IPS DF 6.9 (cell line): ENCODE data around the gene TUBGCP2.
"Not testable (repeated sequence)": the region's sequence is repeated elsewhere in the genome, so short reads cannot be mapped to it uniquely, and the experiment has no call there.

Source experiments
- DNase-seq: peaks from one replicate; pipeline ENCODE4 v3.0.0-alpha.2; 2013; ENCODE audit warnings: low read depth, low spot score
- H3K27ac ChIP-seq: one replicate; pipeline ENCODE4 v1.5.1; 2013; ENCODE audit warnings: low read length, control low read depth
- H3K27me3 ChIP-seq: 2 replicates; pipeline ENCODE4 v1.6.1; 2013; ENCODE audit warnings: mild to moderate bottlenecking, low read length; ENCODE audit not compliant: control insufficient read depth, insufficient read depth
- H3K36me3 ChIP-seq: 2 replicates; pipeline ENCODE4 v1.6.1; 2013; ENCODE audit warnings: low read length; ENCODE audit not compliant: control insufficient read depth, insufficient read depth
- H3K4me1 ChIP-seq: 2 replicates; pipeline ENCODE4 v1.6.1; 2013; ENCODE audit warnings: low read length; ENCODE audit not compliant: control insufficient read depth, insufficient read depth
- H3K4me3 ChIP-seq: 2 replicates; pipeline ENCODE4 v1.5.1; 2013; ENCODE audit warnings: mild to moderate bottlenecking, low read length
- H3K9me3 ChIP-seq: 2 replicates; pipeline ENCODE4 v1.6.1; 2013; ENCODE audit warnings: low read length, inconsistent platforms; ENCODE audit not compliant: control insufficient read depth, insufficient read depth
- WGBS: extraction: QIAGEN DNeasy Blood & Tissue Kit; methylation state at CpG from one replicate; pipeline ENCODE4 v1.1.7; 2013; ENCODE audit warnings: mixed read lengths, missing lambda C conversion rate; ENCODE audit not compliant: insufficient read length, insufficient coverage; 5-methylcytosine and 5-hydroxymethylcytosine counted together

Gene TUBGCP2

GRCh38 chr10:133236401-133237240, 72.1 kb downstream of the TUBGCP2 start:
- H3K4me3 ChIP-seq: peak overlapping the region; percentile 37; the same call in 1 of the 2 replicates
- H3K9me3 ChIP-seq: no peaks in the 10 kb centered on the region
- H3K4me1 ChIP-seq: peaks cover 9% of the 10 kb centered on the region

DNA sequence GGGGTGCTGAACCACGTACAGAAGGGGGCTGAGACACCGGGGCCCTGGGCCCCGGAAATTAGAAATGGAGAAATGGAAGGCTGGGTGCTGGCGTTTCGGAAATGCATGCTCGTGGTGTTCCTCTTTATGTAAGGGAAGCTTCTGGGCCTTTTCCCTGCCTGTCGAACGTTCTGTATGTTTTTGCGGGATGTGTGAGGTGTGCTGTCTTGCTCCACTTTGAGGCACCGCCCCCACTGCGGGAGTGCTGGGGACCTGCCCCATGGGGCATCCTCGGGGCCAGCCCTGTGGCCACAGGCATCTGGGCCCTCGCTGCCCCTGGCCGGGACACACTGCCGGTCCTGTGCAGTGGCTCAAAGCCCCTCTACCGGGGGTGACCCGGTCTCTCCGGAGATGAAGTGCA, 72.7 kb downstream of the TUBGCP2 start:
- no CpG with 5 or more reads among the region's 18 CpGs for WGBS
- H3K9me3 ChIP-seq: no peaks in the 10 kb centered on the region
- H3K27me3 ChIP-seq: peaks cover 15% of the 10 kb centered on the region
- H3K4me1 ChIP-seq: peaks cover 9% of the 10 kb centered on the region
- DNase-seq: no peak
- H3K4me3 ChIP-seq: peak overlapping the region; percentile 2; the same call in 1 of the 2 replicates
- no peaks in the 10 kb centered on the region for H3K36me3 ChIP-seq
- H3K27ac ChIP-seq: no peak overlapping the region

More at GRCh38 chr10:133236401-133237240, 72.1 kb downstream of the TUBGCP2 start:
- Histone ChIP-seq H3K36me3 (no peaks in the 10 kb centered on the region), H3K27me3 (peaks cover 15% of the 10 kb centered on the region), H3K27ac (no peak overlapping the region)
- DNase-seq: no peak
- WGBS: no CpG with 5 or more reads among the region's 103 CpGs

DNA sequence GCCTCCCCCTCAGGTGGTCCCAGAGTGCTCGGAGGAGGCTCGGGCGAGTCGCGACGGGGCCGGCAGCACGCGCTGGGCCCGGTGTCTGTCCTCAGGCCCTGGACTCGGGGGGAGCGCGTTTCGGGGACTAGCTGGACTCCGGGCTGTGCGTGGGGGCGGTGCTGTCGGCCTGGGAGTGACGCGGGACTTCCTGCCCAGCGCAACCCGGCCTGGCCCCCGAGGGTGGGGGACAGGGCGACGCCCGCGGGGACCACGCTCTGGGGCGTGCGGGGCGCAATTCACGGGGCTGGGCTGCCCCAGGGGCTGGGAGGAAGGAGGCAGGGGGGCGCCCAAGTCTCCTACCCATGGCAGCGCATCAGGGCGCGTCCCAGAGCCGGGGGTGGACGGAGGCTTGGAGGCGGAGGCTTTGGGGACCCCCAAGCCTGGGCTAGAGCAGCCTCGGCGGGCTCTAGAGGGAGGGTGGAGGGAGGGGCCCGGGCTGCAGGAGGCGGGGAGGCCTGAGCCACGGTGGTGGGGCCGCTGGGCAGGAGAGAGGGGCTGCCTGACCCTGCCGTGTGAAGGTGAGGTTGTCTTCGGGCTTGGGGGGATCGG, 73.3 kb downstream of the TUBGCP2 start:
- Histone ChIP-seq H3K4me1 (peaks cover 9% of the 10 kb centered on the region), H3K27ac (no peak overlapping the region), H3K9me3 (no peaks in the 10 kb centered on the region), H3K4me3 (peak overlapping the region; percentile 17; the same call in 1 of the 2 replicates), H3K27me3 (peaks cover 15% of the 10 kb centered on the region), H3K36me3 (no peaks in the 10 kb centered on the region)
- no peak for DNase-seq
- no CpG with 5 or more reads among the region's 48 CpGs for WGBS

DNA sequence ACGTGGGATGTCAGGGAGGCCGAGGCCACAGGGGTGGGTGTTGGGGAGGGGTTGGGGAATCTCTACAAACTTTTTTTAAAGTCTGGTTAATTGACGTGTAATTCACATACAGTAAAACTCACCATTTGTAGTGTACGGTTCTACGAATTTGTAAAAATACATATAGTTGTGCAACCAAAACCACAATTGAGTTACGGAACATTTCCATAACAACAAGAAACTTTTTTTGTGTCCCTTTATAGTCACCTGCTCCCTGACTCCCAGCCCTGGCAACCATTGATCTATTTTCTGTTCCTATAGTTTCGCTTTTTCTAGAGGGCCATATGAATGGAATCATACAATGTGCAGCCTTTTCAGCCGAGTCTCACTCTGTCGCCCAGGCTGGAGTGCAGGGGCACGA, 73.9 kb downstream of the TUBGCP2 start:
- peaks cover 15% of the 10 kb centered on the region for H3K27me3 ChIP-seq
- no CpG with 5 or more reads among the region's 10 CpGs for WGBS
- H3K27ac ChIP-seq, DNase-seq, H3K4me1 ChIP-seq, H3K36me3 ChIP-seq, H3K4me3 ChIP-seq, H3K9me3 ChIP-seq: not testable (repeated sequence)

DNA sequence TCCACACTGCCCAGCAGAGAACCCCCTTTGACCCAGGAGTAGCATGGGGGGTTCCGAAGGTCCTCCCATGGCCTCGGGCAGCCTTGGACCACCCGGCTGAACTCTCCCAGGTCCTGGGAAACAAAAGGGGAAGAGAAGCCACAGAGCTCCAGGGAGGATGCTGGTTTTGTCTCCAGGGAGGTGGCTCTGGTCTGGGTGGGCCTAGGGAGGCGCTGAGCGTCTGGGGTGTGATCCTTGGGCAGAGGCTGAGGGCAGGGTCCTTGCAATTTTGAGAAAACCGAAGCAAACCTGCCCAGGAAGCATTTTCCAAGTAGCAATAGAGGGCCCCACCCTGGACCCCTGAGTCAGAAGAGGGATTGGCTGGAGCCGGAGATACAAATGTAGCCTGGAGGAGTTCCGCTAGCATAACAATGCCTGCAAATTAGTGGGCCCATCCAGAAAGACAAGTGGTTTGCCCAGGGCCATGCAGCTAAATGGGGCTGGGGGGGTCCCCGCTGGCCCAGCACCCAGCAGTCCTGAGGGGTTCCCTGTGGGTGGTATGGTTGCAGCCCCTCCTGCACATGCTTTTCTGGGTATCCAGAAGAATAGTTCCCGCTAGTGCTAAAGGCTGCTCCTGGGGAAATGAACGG, 76.6 kb downstream of the TUBGCP2 start:
- Histone ChIP-seq H3K4me1 (peaks cover 8% of the 10 kb centered on the region), H3K9me3 (no peaks in the 10 kb centered on the region), H3K4me3 (no peak overlapping the region), H3K27me3 (peaks cover 13% of the 10 kb centered on the region; the same call in 1 of the 2 replicates), H3K36me3 (no peaks in the 10 kb centered on the region), H3K27ac (no peak overlapping the region)
- no peak for DNase-seq
- no CpG with 5 or more reads among the region's 11 CpGs for WGBS

DNA sequence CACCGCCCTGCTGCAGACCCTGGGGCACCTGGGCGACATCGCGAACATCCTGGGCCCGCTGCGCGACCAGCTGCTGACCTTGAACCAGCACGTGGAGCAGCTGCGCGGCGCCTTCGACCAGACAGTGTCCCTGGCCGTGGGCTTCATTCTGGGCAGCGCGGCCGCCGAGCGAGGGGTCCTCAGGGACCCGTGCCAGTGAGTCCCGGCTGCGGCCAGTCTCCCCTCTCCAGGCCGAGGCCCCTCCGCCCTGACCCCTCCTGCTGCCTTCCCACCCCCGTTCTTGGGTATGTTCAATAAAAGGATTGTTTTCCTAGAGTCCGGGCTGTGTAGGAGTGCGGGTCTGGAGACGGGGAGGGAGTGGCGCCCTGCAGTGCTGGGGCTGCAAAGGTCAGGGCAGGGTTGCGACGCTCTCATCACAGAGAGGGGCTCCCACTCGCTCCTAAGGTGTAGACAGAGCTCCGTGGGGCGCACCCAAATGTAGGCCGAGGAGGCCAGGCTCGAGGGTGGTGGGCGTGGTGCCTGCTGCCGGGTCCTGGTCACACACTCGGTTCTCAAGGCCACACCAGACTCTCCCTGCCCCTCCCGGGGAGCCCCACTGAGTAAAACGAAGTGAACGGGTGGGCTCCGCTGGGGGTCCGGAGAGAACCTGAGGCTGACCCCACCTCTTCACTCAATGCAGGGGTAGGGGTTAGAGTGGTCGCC, 77.3 kb downstream of the TUBGCP2 start:
- no CpG with 5 or more reads among the region's 44 CpGs for WGBS
- H3K4me1 ChIP-seq: peaks cover 7% of the 10 kb centered on the region
- no peaks in the 10 kb centered on the region for H3K9me3 ChIP-seq
- DNase-seq: no peak
- peaks cover 10% of the 10 kb centered on the region; the same call in 1 of the 2 replicates for H3K27me3 ChIP-seq
- H3K27ac ChIP-seq: no peak overlapping the region
- H3K4me3 ChIP-seq: no peak overlapping the region
- H3K36me3 ChIP-seq: no peaks in the 10 kb centered on the region

- Histone ChIP-seq H3K4me1 (peaks cover 6% of the 10 kb centered on the region), H3K27ac (no peak overlapping the region), H3K4me3 (peak overlapping the region; percentile 32; the same call in 1 of the 2 replicates), H3K27me3 (peaks cover 6% of the 10 kb centered on the region; the same call in 1 of the 2 replicates), H3K36me3 (no peaks in the 10 kb centered on the region), H3K9me3 (no peaks in the 10 kb centered on the region)
- WGBS: no CpG with 5 or more reads among the region's 122 CpGs
- DNase-seq: no peak
Measured at GRCh38 chr10:133230387-133231195, 78.1 kb downstream of the TUBGCP2 start.

GRCh38 chr10:133230044-133230361, 78.7 kb downstream of the TUBGCP2 start, which contains the start of gene UTF1:
TSS of gene UTF1 (plus strand) at chr10:133230217. CDS start at chr10:133230289, 72 bp downstream.
- no peak for DNase-seq
- no peaks in the 10 kb centered on the region for H3K36me3 ChIP-seq
- H3K27me3 ChIP-seq: peaks cover 5% of the 10 kb centered on the region; the same call in 1 of the 2 replicates
- H3K27ac ChIP-seq: no peak within 1 kb of the TSS
- H3K4me1 ChIP-seq: peaks cover 1% of the 10 kb centered on the region; the same call in 1 of the 2 replicates
- no peaks in the 10 kb centered on the region for H3K9me3 ChIP-seq
- WGBS: no CpG with 5 or more reads among the region's 49 CpGs
- H3K4me3 ChIP-seq: peak within 1 kb of the TSS; percentile 32; the same call in 1 of the 2 replicates

DNA sequence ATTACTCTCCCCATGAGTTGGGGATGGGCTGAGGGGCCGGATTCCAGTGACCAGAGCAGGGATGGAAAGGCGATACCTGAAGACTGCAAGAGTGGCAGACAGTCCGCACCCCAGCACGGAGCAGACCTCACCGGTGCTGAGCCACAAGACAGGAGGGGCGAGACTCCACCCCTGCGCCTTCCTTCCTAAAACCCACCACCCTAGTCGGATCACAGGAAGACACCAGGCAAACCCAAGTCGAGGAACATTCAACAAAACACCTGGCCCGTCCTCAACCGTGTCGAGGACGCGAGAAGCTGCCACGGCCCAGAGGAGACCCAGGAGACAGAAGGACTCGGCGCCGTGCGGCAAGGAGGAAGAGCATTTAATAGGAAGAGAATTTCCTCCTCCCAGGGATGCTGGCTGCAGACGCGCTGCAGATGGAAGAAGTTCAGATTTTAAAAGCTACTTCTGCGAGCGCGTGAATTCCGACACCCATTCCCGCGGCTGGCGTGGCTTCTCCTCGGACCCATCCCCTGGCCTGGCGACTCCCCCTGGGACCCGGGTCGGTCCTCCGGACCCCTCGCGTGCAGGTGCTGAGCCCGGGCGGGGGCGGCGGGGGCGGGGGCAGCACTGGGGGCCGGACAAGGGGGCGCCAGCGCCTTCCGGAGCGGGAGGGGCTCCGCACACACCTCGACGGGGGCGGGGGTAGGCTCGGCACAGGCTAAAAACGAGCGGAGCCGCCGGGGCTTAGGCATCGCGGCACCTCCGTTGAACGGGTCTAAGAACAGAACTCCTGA, 79.2 kb downstream of the TUBGCP2 start:
- DNase-seq: no peak
- no peaks in the 10 kb centered on the region for H3K36me3 ChIP-seq
- H3K4me1 ChIP-seq: peaks cover 1% of the 10 kb centered on the region; the same call in 1 of the 2 replicates
- H3K4me3 ChIP-seq: peak overlapping the region; percentile 32; the same call in 1 of the 2 replicates
- no CpG with 5 or more reads among the region's 58 CpGs for WGBS
- no peaks in the 10 kb centered on the region for H3K9me3 ChIP-seq
- H3K27me3 ChIP-seq: peaks cover 5% of the 10 kb centered on the region; the same call in 1 of the 2 replicates
- no peak overlapping the region for H3K27ac ChIP-seq
